Dendritic cell treated with granulocyte-macrophage colony-stimulating factor and Interleukin-4, amounts not matched to agents 40 ng/mL and 50 ng/mL, for 4 days (primary cell): ENCODE data around the gene SERPINB3.
"Not testable (repeated sequence)": the region's sequence is repeated elsewhere in the genome, so short reads cannot be mapped to it uniquely, and the experiment has no call there.

ENCODE experiments used
- H3K27ac Mint-ChIP-seq: one replicate; pipeline ENCODE4 v1.8.0; 2022; ENCODE audit warnings: mild to moderate bottlenecking, mixed read lengths
- H3K27me3 Mint-ChIP-seq: one replicate; pipeline ENCODE4 v1.8.0; 2022; ENCODE audit warnings: mild to moderate bottlenecking, mixed read lengths
- H3K36me3 Mint-ChIP-seq: one replicate; pipeline ENCODE4 v1.8.0; 2022; ENCODE audit warnings: low read depth, mixed read lengths
- H3K4me1 Mint-ChIP-seq: one replicate; pipeline ENCODE4 v1.8.0; 2022; ENCODE audit warnings: low read depth, mixed read lengths
- H3K4me3 Mint-ChIP-seq: one replicate; pipeline ENCODE4 v1.8.0; 2022; ENCODE audit warnings: mild to moderate bottlenecking, moderate library complexity, mixed read lengths
- H3K9me3 Mint-ChIP-seq: one replicate; pipeline ENCODE4 v1.8.0; 2022; ENCODE audit warnings: mixed read lengths
- intact Hi-C: fragments of 100-400 bp; cut with micrococcal nuclease; formaldehyde crosslinking; loops from one replicate; pipeline ENCODE4 v1.15.0; 2022

Gene SERPINB3

DNA sequence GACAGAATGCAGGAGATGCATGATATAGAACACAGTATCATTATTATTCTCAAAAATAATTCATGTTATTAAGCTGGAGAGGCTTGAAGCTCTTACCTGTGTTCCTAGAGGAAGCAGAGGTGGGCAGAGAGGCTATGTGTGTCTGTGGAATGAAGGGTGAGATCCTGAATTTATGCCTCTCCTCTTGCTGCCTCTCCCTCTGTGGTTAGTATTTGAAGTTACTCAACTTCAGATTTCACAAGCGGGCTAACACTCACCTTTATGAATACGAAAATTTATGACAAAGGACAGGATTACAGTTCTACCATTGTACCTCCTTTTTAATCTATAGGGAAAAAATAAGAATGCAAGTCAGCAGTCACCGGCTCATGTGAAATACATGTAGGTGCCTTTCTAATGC lies at the start of gene SERPINB3:
SERPINB3 (minus strand) TSS at position 144 of the 400 bp plus-strand sequence. CDS start 677 bp downstream, outside the sequence.
- intact Hi-C loops = not testable (repeated sequence)

DNA sequence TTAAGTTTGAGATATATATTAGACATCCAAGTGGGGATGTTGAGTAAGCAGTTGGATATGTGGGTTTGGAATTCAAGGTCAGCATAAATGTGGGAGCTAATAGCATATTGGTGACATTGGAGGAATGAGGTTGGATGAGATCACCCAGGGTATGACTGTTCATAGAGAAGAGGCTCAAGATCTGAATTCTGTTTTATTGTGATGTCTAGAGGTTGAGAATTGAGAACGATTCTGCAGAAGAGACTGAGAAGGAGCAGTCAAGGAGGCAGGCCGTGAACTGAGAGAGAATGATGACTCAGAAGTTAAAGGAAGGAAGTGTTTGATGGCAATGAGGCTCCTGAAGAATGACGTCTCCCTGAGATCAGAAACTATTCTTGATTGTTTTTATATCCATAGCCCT lies 47.0 kb upstream of the SERPINB3 start:
- no peaks in the 10 kb centered on the region for H3K36me3 Mint-ChIP-seq
- H3K27ac Mint-ChIP-seq = no peak overlapping the region
- H3K9me3 Mint-ChIP-seq = peaks cover 7% of the 10 kb centered on the region
- H3K4me1 Mint-ChIP-seq = no peaks in the 10 kb centered on the region
- intact Hi-C loops = no loop called here
- H3K4me3 Mint-ChIP-seq = no peak overlapping the region
- no peaks in the 10 kb centered on the region for H3K27me3 Mint-ChIP-seq

More for the DNA sequence above, at the start of gene SERPINB3:
- not testable (repeated sequence) for H3K27ac Mint-ChIP-seq, H3K36me3 Mint-ChIP-seq, H3K27me3 Mint-ChIP-seq, H3K4me3 Mint-ChIP-seq, H3K4me1 Mint-ChIP-seq
- peaks cover 12% of the 10 kb centered on the region for H3K9me3 Mint-ChIP-seq

GRCh38 chr18:63707816-63708215 lies 46.1 kb upstream of the SERPINB3 start:
- Mint-ChIP-seq H3K27ac (no peak overlapping the region), H3K4me1 (no peaks in the 10 kb centered on the region), H3K36me3 (no peaks in the 10 kb centered on the region), H3K9me3 (no peaks in the 10 kb centered on the region), H3K27me3 (no peaks in the 10 kb centered on the region), H3K4me3 (no peak overlapping the region)
- intact Hi-C loops = no loop called here

DNA sequence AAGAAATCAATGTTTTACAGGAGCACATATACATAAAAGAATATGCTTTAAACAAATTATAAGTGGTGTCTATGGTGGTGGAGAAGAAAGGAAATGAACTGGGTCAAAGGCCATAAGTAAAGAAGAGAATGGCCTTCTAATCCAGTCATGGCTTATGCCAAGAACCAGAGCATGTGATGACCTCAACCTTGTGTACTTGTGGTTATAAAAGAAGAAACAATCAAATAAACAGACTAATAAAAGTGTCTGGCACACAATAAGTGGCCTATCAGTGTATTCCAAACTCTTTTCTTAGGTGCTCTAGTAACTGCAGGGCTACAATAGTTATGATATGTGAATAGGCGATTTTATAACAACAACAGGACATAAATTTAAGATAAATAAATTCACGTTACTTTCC lies 43.7 kb upstream of the SERPINB3 start:
- no peaks in the 10 kb centered on the region for H3K36me3 Mint-ChIP-seq
- H3K9me3 Mint-ChIP-seq = no peaks in the 10 kb centered on the region
- H3K27ac Mint-ChIP-seq = no peak overlapping the region
- no peaks in the 10 kb centered on the region for H3K27me3 Mint-ChIP-seq
- H3K4me1 Mint-ChIP-seq = no peaks in the 10 kb centered on the region
- H3K4me3 Mint-ChIP-seq = no peak overlapping the region
- intact Hi-C loops = no loop called here

DNA sequence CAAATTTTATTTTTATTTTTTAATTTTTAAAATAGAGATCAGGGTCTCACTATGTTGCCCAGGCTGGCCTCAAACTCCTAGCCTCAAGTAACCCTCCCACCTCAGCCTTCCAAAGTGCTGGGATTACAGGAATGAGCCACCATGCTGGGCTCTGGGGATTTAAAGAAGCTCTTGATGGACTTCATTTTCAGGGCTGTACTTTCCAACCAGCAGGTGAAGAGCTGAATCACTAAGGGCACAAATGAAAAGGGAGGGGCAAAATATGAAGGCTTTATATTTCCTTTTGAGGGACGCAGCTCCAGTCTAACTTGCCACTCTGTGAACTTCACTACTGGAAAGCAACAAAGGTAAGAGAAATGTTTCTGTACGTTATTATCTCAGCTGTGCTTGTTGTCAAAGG lies 41.0 kb upstream of the SERPINB3 start, which contains the start of gene SERPINB11:
SERPINB11 (plus strand) TSS at position 301 of the 400 bp plus-strand sequence. CDS start 7,234 bp downstream, outside the sequence.
- no peaks in the 10 kb centered on the region for H3K9me3 Mint-ChIP-seq

GRCh38 chr18:63701952-63702351 lies 40.3 kb upstream of the SERPINB3 start:
- H3K27me3 Mint-ChIP-seq = no peaks in the 10 kb centered on the region
- no peaks in the 10 kb centered on the region for H3K36me3 Mint-ChIP-seq
- intact Hi-C loops = no loop called here
- no peak overlapping the region for H3K4me3 Mint-ChIP-seq
- no peaks in the 10 kb centered on the region for H3K9me3 Mint-ChIP-seq
- no peaks in the 10 kb centered on the region for H3K4me1 Mint-ChIP-seq
- no peak overlapping the region for H3K27ac Mint-ChIP-seq

More for the DNA sequence above, 41.0 kb upstream of the SERPINB3 start, which contains the start of gene SERPINB11:
- Mint-ChIP-seq H3K4me1 (no peaks in the 10 kb centered on the region), H3K36me3 (no peaks in the 10 kb centered on the region), H3K27me3 (no peaks in the 10 kb centered on the region), H3K27ac (no peak within 1 kb of the TSS), H3K4me3 (no peak within 1 kb of the TSS)
- intact Hi-C loops = no loop called here

GRCh38 chr18:63700501-63700900 lies 38.8 kb upstream of the SERPINB3 start:
- Mint-ChIP-seq H3K27me3 (peaks cover 4% of the 10 kb centered on the region), H3K27ac (no peak overlapping the region), H3K9me3 (no peaks in the 10 kb centered on the region), H3K4me1 (no peaks in the 10 kb centered on the region), H3K36me3 (no peaks in the 10 kb centered on the region), H3K4me3 (no peak overlapping the region)
- intact Hi-C loops = no loop called here

DNA sequence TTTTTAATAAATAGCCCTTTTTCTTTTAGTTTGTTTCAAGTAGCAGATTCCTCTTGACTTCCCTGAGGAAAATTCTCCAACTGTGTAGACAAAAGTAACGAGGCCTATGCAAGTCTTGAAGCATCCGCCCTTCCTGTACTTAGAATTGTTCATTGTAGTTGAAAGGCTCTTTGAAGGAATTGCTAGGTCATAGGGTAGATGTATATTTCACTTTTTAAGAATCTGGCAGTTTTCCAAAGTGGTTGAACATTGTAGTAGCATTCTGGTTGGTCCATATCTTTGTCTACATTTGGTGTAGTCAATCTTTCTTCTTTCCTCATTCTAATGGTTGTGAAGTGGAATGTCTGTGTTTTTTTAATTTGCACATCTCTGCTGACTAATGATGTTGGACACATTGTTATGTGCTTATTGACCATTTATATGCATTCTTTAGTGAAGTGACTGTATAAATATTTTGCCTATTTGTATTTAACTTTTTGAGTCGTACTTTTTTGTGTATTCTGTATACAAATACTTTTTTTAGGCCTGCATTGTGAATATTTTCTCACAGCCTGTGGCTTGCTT lies 35.5 kb upstream of the SERPINB3 start:
- Mint-ChIP-seq H3K4me1 (no peaks in the 10 kb centered on the region), H3K9me3 (peaks cover 21% of the 10 kb centered on the region), H3K27ac (no peak overlapping the region), H3K36me3 (no peaks in the 10 kb centered on the region), H3K27me3 (peaks cover 6% of the 10 kb centered on the region), H3K4me3 (no peak overlapping the region)
- intact Hi-C loops = no loop called here

DNA sequence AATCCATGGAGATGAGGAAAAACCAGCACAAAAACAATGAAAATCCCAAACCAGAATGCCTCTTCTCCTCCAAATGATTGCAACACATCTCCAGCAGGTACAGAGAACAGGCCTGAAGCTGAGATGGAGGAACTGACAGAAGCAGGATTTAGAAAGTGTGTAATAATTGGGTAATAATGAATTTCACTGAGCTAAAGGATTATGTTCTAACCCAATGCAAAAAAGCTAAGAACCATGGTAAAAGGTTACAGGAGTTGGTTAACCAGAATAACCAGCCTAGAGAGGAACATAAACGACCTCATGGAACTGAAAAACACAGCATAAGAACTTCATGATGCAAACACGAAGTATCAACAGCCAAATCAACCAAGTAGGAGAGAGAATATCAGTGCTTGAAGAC lies 27.4 kb upstream of the SERPINB3 start:
- Mint-ChIP-seq H3K36me3 (no peaks in the 10 kb centered on the region), H3K4me1 (no peaks in the 10 kb centered on the region), H3K27ac (no peak overlapping the region), H3K4me3 (no peak overlapping the region), H3K9me3 (peaks cover 29% of the 10 kb centered on the region), H3K27me3 (peaks cover 21% of the 10 kb centered on the region)
- intact Hi-C loops = no loop called here

- peaks cover 20% of the 10 kb centered on the region for H3K27me3 Mint-ChIP-seq
- H3K4me3 Mint-ChIP-seq = no peak overlapping the region
- H3K27ac Mint-ChIP-seq = no peak overlapping the region
- H3K36me3 Mint-ChIP-seq = no peaks in the 10 kb centered on the region
- intact Hi-C loops = no loop called here
- H3K9me3 Mint-ChIP-seq = peaks cover 10% of the 10 kb centered on the region
- H3K4me1 Mint-ChIP-seq = peaks cover 5% of the 10 kb centered on the region
Observed at GRCh38 chr18:63686871-63687270, 25.2 kb upstream of the SERPINB3 start.

- Mint-ChIP-seq H3K4me1 (peaks cover 5% of the 10 kb centered on the region), H3K9me3 (no peaks in the 10 kb centered on the region), H3K4me3 (no peak overlapping the region), H3K27ac (no peak overlapping the region), H3K27me3 (peaks cover 15% of the 10 kb centered on the region), H3K36me3 (no peaks in the 10 kb centered on the region)
- intact Hi-C loops = no loop called here
Observed at GRCh38 chr18:63684718-63685117, 23.0 kb upstream of the SERPINB3 start.

GRCh38 chr18:63683890-63684289 lies 22.2 kb upstream of the SERPINB3 start:
- Mint-ChIP-seq H3K27me3 (peaks cover 15% of the 10 kb centered on the region), H3K4me3 (no peak overlapping the region), H3K9me3 (no peaks in the 10 kb centered on the region), H3K4me1 (peaks cover 5% of the 10 kb centered on the region), H3K36me3 (no peaks in the 10 kb centered on the region), H3K27ac (no peak overlapping the region)
- intact Hi-C loops = no loop called here

DNA sequence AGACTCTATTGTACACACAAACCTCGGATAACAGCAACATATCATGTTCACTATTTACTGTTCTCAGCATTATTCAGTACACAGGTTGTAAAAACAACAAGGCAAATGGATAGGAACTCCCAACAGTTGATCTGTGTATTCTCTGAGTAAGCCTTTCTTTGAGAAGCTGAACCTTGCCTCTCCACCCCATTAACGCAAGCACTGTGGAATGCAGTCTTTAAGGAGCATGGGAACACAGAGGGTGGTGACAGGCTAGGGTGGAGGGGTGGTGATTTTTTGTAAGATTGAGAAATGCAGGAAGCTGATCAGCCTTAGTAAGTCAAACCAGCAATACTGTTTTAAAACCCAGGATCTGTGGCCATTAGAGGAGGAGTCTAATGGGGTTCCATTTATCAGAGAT lies 21.5 kb upstream of the SERPINB3 start:
- Mint-ChIP-seq H3K27ac (no peak overlapping the region), H3K27me3 (peaks cover 13% of the 10 kb centered on the region), H3K4me3 (no peak overlapping the region), H3K9me3 (no peaks in the 10 kb centered on the region), H3K4me1 (peaks cover 8% of the 10 kb centered on the region), H3K36me3 (no peaks in the 10 kb centered on the region)
- intact Hi-C loops = no loop called here

DNA sequence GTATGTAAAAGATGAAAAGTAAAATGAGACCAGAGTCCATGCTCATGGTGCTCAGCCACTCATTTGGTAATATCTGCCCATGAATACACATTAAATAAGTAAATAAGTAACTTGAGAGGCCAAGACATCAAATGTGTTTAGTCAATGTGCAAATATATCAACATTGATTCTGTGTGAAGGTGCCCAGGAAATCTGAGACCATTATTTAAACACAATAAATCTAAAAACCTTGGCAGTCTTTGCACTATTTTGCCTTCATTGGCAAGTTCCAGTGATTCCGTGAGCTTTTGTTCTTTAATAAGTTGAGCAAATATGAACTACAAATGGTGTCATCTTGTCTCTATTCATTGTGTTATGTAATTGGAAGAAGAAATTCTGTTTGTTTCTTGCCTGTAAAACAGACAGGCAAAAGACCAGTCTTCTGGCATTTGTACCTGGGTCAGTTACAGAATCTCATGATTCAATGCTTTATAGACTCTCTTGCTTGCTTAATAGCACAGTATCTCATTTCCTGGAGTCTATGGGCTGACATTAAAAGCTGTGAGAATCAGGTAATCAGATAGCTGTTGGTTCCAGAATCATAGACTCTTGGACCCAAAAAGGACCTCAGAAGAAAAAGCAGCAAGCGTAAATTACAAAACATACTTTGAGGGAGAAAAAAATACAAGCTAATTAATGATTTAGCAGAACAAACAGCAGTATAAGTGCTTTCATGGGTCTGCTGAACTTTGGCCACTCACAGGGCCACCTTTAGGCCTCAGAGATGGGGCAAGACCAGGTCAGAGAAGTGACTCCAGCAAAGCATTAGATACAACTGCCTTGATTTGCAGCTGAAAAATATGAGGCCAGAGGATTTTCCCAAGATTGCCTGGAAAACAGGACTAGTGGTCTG lies 20.0 kb upstream of the SERPINB3 start:
- peaks cover 12% of the 10 kb centered on the region for H3K27me3 Mint-ChIP-seq

More for the DNA sequence above, 20.0 kb upstream of the SERPINB3 start:
- no peak overlapping the region for H3K27ac Mint-ChIP-seq
- H3K4me3 Mint-ChIP-seq = no peak overlapping the region
- intact Hi-C loops = no loop called here
- H3K9me3 Mint-ChIP-seq = no peaks in the 10 kb centered on the region
- no peaks in the 10 kb centered on the region for H3K36me3 Mint-ChIP-seq
- peaks cover 18% of the 10 kb centered on the region for H3K4me1 Mint-ChIP-seq
